GM13976 (cell line): Measurements from ENCODE around the gene ZNF746.

ENCODE experiments used
- DNase-seq: peaks from one replicate; pipeline ENCODE4 v3.0.0; 2012; ENCODE audit warnings: low spot score
- CTCF ChIP-seq: IDR thresholded peaks from 2 replicates; pipeline ENCODE4 v1.5.1; 2012; ENCODE audit warnings: borderline replicate concordance, mild to moderate bottlenecking; ENCODE audit not compliant: insufficient read depth; ENCODE audit errors: extremely low read depth, missing control alignments, control extremely low read depth
- in situ Hi-C: fragments of 300-500 bp; cut with MboI; formaldehyde crosslinking; loops from one replicate; pipeline ENCODE4 v1.12.0; 2022; ENCODE audit warnings: low sequenced_read_pairs, mixed read lengths, inconsistent platforms; ENCODE audit not compliant: unreplicated experiment

Gene ZNF746

GRCh38 chr7:149497467-149498261 lies at the start of gene ZNF746:
Gene ZNF746 (minus strand): TSS chr7:149497809. CDS start chr7:149497536, 273 bp downstream.
- in situ Hi-C loops: no loop called here

GRCh38 chr7:149547126-149547525 lies 49.5 kb upstream of the ZNF746 start:
- no peak for DNase-seq
- in situ Hi-C loops: no loop called here

More at GRCh38 chr7:149497467-149498261, at the start of gene ZNF746:
- peak; percentile 87 for TF ChIP-seq CTCF
- DNase-seq: peak; percentile 97

GRCh38 chr7:149546331-149546730 lies 48.7 kb upstream of the ZNF746 start:
- in situ Hi-C loops: no loop called here
- DNase-seq: no peak
- no peak for TF ChIP-seq CTCF

More at GRCh38 chr7:149547126-149547525, 49.5 kb upstream of the ZNF746 start:
- no peak for TF ChIP-seq CTCF

GRCh38 chr7:149544028-149544427 lies 46.4 kb upstream of the ZNF746 start:
- in situ Hi-C loops: no loop called here
- DNase-seq: no peak
- no peak for TF ChIP-seq CTCF

- in situ Hi-C loops: no loop called here
- no peak for TF ChIP-seq CTCF
- no peak for DNase-seq
Measured at GRCh38 chr7:149532654-149533053, 35.0 kb upstream of the ZNF746 start.

GRCh38 chr7:149529136-149529718 lies 31.6 kb upstream of the ZNF746 start:
- no peak for DNase-seq
- in situ Hi-C loops: no loop called here
- no peak for TF ChIP-seq CTCF
